Stomach (tissue), 9 donors: ENCODE data around the gene MYO18B. TPM values are rescaled to one million over a fixed set of nuclear protein-coding genes. Genes with fewer than 3 reads are reported as not detected.

Experiments used
- DNase-seq, 2 donors: peaks; one replicate each; pipeline versions ENCODE4 v3.0.0 to v3.0.0-alpha.2; 2013 to 2019
- H3K27ac ChIP-seq, 5 donors: fragments of 200-600 bp in 4 of 5; sonication (generic) in 4 of 5; one replicate each; pipeline ENCODE4 v1.5.1; 2013 to 2019; ENCODE audit warnings: mild to moderate bottlenecking in 1 of 5, moderate library complexity in 1 of 5
- H3K27me3 ChIP-seq, 3 donors: fragments of 200-600 bp; sonication (generic); one replicate each; pipeline ENCODE4 v1.5.1; 2017 to 2019; ENCODE audit warnings: mixed run types in 1 of 3
- H3K36me3 ChIP-seq, 4 donors: fragments of 200-600 bp; sonication (generic); 1 replicate in 3 of 4; 2 replicates in 1 of 4; pipeline ENCODE4 v1.5.1; 2016 to 2019
- H3K4me1 ChIP-seq, 4 donors: fragments of 200-600 bp; sonication (generic); one replicate each; pipeline ENCODE4 v1.5.1; 2016 to 2019
- H3K4me3 ChIP-seq, 4 donors: fragments of 200-600 bp; sonication (generic) in 3 of 4; one replicate each; pipeline ENCODE4 v1.5.1; 2016 to 2019; ENCODE audit warnings: mild to moderate bottlenecking in 1 of 4
- H3K9me3 ChIP-seq, 4 donors: fragments of 200-600 bp; sonication (generic); one replicate each; pipeline ENCODE4 v1.5.1; 2016 to 2019
- EP300 ChIP-seq: sonication (generic); formaldehyde crosslinking; IDR thresholded peaks from one replicate; pipeline ENCODE4 v1.6.1; 2017; ENCODE audit warnings: antibody characterized with exemption
- POLR2A ChIP-seq, 4 donors: fragments of 450-650 bp; IDR thresholded peaks; one replicate each; pipeline ENCODE4 v1.6.1; 2016; ENCODE audit warnings: antibody characterized with exemption in 4 of 4, control low read depth in 2 of 4, mild to moderate bottlenecking in 1 of 4, moderate library complexity in 1 of 4
- POLR2AphosphoS5 ChIP-seq, 3 donors: sonication (generic); formaldehyde crosslinking; IDR thresholded peaks; one replicate each; pipeline ENCODE4 v1.6.1; 2016; ENCODE audit warnings: antibody characterized with exemption in 3 of 3
- WGBS, 5 donors: extraction: QIAGEN DNeasy Blood & Tissue Kit in 3 of 5; methylation state at CpG; one replicate each; pipeline versions ENCODE4 v1.1.5 to v1.1.7; 2013 to 2018; 5-methylcytosine and 5-hydroxymethylcytosine counted together
- intact Hi-C: fragments of 100-400 bp; cut with DNase I; formaldehyde crosslinking; loops from one replicate; pipeline ENCODE4 v1.15.1; 2023; ENCODE audit warnings: low total_unique reads
- polyA plus RNA-seq, 3 donors: library from polyadenylated mRNA; stranded (reverse); fragments of 200-250 nt; gene quantifications; one replicate each; pipeline ENCODE4 v1.2.3, GENCODE V29; 2013
- small RNA-seq, 4 donors: library from RNA; depleted of rRNA; stranded (forward); fragments of <200 nt; gene quantifications; one replicate each; pipeline ENCODE3, GENCODE V24; 2016
- total RNA-seq, 5 donors: library from RNA; depleted of rRNA; stranded (reverse); fragments of >200 nt; gene quantifications; one replicate each; pipeline versions ENCODE4 v1.1.0 to v1.2.3, GENCODE V29; 2014 to 2016
- TF ChIP-seq, protein P1 (sequence below), 7 experiments: fragments of 450-650 bp in 4 of 7; fragments of 200-600 bp in 3 of 7; sonication (generic) in 3 of 7; IDR thresholded peaks; one replicate each; pipeline ENCODE4 v1.5.1; 2016 to 2019; ENCODE audit warnings: antibody characterized with exemption in 7 of 7, control low read depth in 2 of 7, mild to moderate bottlenecking in 1 of 7
- donor health status: healthy with polysubstance abuse.
- donor health status: Bipolar disorder and iron deficiency.
- donor health status: healthy.

Gene MYO18B
- total and polyA plus RNA-seq, 8 donors = 0.31 to 7.6 (median 0.92) TPM; not detected in 1

DNA sequence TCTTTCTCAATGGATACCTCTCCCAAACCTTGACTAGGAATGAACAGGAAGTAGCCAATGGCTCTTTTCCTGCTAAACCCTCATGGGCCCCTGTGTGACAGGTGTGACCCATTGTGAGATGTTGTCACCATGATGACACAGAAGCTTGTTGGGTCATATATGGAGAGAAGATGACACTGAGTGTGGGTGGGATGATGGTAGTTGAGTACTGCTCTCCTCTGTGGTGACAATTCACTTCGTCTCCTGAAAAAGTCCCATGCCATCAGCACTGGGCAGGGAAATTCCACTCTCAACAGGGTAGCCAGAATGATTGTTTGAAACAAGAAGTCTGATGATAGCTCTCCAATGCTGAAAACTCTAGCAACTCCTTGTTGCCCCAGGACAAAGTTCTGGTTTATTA is 333.3 kb downstream of the MYO18B start:
- WGBS, 5 donors = 44 to 94% (median 67%) methylated on average over 1 of the region's 1 CpG
- TF ChIP-seq POLR2AphosphoS5 (IDR thresholded peaks at IDR 0.05) (no peak), POLR2A (IDR thresholded peaks at IDR 0.05) (no peak), EP300 (no peak)
- TF ChIP-seq, protein P1, sequence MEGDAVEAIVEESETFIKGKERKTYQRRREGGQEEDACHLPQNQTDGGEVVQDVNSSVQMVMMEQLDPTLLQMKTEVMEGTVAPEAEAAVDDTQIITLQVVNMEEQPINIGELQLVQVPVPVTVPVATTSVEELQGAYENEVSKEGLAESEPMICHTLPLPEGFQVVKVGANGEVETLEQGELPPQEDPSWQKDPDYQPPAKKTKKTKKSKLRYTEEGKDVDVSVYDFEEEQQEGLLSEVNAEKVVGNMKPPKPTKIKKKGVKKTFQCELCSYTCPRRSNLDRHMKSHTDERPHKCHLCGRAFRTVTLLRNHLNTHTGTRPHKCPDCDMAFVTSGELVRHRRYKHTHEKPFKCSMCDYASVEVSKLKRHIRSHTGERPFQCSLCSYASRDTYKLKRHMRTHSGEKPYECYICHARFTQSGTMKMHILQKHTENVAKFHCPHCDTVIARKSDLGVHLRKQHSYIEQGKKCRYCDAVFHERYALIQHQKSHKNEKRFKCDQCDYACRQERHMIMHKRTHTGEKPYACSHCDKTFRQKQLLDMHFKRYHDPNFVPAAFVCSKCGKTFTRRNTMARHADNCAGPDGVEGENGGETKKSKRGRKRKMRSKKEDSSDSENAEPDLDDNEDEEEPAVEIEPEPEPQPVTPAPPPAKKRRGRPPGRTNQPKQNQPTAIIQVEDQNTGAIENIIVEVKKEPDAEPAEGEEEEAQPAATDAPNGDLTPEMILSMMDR (IDR thresholded peaks at IDR 0.05) = no peak
- intact Hi-C loops = no loop called here

GRCh38 chr22:26079009-26079408 is 337.0 kb downstream of the MYO18B start:
- H3K4me1 ChIP-seq = no peaks in the 10 kb centered on the region
- DNase-seq = peak in 1 of 2 donors; percentile 16
- peaks cover 0 to 34% (median 0%) of the 10 kb centered on the region in 3 donors for H3K27me3 ChIP-seq
- intact Hi-C loops = no loop called here
- H3K27ac ChIP-seq = no peak overlapping the region
- TF ChIP-seq EP300 (no peak), POLR2A (IDR thresholded peaks at IDR 0.05) (no peak)
- TF ChIP-seq, protein P1 (IDR thresholded peaks at IDR 0.05) = no peak
- no peak overlapping the region for H3K4me3 ChIP-seq
- 56 to 70% (median 62%) methylated on average over 4 of the region's 4 CpGs for WGBS, 5 donors
- peaks cover 0 to 9% (median 4%) of the 10 kb centered on the region in 4 donors for H3K9me3 ChIP-seq
- no peaks in the 10 kb centered on the region for H3K36me3 ChIP-seq

More for the DNA sequence above, 333.3 kb downstream of the MYO18B start:
- Histone ChIP-seq H3K4me3 (no peak overlapping the region), H3K36me3 (no peaks in the 10 kb centered on the region), H3K9me3 (peaks cover 0 to 7% (median under 1%) of the 10 kb centered on the region in 4 donors), H3K27ac (no peak overlapping the region), H3K27me3 (peaks cover 0 to 35% (median 0%) of the 10 kb centered on the region in 3 donors), H3K4me1 (no peaks in the 10 kb centered on the region)
- DNase-seq = no peak

Small RNA genes within 50 kb of the gene (small RNA-seq; reads per million reads assigned to genes)
- gene RN7SKP169 (0 to 0.10 (median 0) reads per million in 4 donors), gene RNA5SP494 (0 to 0.10 (median 0) reads per million in 4 donors), gene Z98949.2 (0 reads per million in 4 donors)

Other genes starting within 250 kb of the MYO18B start
- 10 to 100 TPM in 3 of 5 donors, 1 to 10 TPM in 1, under 1 TPM in 1; 0.87 to 29.5 (median 13.0) TPM for gene GRK3, start 177.5 kb upstream of the MYO18B start, total RNA-seq
- 1 to 10 TPM in 2 of 3 donors, under 1 TPM in 1; 0.90 to 1.9 (median 1.4) TPM for gene GRK3, start 177.5 kb upstream of the MYO18B start, polyA plus RNA-seq